Ramos (cell line): ENCODE measurements around the gene UBA6.

Experiments used
- in situ Hi-C: fragments of 300-500 bp; cut with MboI; formaldehyde crosslinking; loops from one replicate; pipeline ENCODE4 v1.14.3; 2022; ENCODE audit warnings: low sequenced_read_pairs; ENCODE audit not compliant: unreplicated experiment

UBA6 gene

GRCh38 chr4:67587156-67587555, 113.8 kb downstream of the UBA6 start:
- in situ Hi-C loops: no loop called here

- in situ Hi-C loops: no loop called here
These were observed 116.5 kb downstream of the UBA6 start for GRCh38 chr4:67584496-67584895.

GRCh38 chr4:67581913-67582312, 119.0 kb downstream of the UBA6 start:
- in situ Hi-C loops: no loop called here

GRCh38 chr4:67581208-67581857, 119.6 kb downstream of the UBA6 start:
- in situ Hi-C loops: no loop called here

GRCh38 chr4:67580577-67580976, 120.4 kb downstream of the UBA6 start:
- in situ Hi-C loops: no loop called here

- in situ Hi-C loops: no loop called here
These were observed 124.4 kb downstream of the UBA6 start for GRCh38 chr4:67576538-67576937.

GRCh38 chr4:67576059-67576466, 124.9 kb downstream of the UBA6 start:
- in situ Hi-C loops: no loop called here

- in situ Hi-C loops: no loop called here
These were observed 125.5 kb downstream of the UBA6 start for GRCh38 chr4:67575232-67576058.

- in situ Hi-C loops: no loop called here
These were observed 127.8 kb downstream of the UBA6 start for GRCh38 chr4:67573193-67573592.

GRCh38 chr4:67571975-67572374, 129.0 kb downstream of the UBA6 start:
- in situ Hi-C loops: no loop called here

GRCh38 chr4:67570537-67570936, 130.4 kb downstream of the UBA6 start:
- in situ Hi-C loops: no loop called here

GRCh38 chr4:67568820-67569219, 132.1 kb downstream of the UBA6 start:
- in situ Hi-C loops: no loop called here

GRCh38 chr4:67566335-67566734, 134.6 kb downstream of the UBA6 start:
- in situ Hi-C loops: no loop called here

- in situ Hi-C loops: no loop called here
These were observed 135.7 kb downstream of the UBA6 start for GRCh38 chr4:67565284-67565683.
